Measurements from ENCODE around the gene HAUS7. TPM values are rescaled to one million over a fixed set of nuclear protein-coding genes. Genes with fewer than 3 reads are reported as not detected.
A peak's percentile ranks its signal among the peaks of the same experiment; 100 is the strongest.

The HAUS7 gene
- total and polyA plus RNA-seq, 12 donors, result 12.7 to 45.3 (median 19.2) TPM

- ATAC-seq, result peak in 1 of 8 donors; percentile 22
- WGBS, 2 donors, result 83 to 89% methylated on average over 25 of the region's 25 CpGs
- intact Hi-C loops (cut with DNase I), result loop anchor here in 1 of 10 donors (5.0 kb wide), 1 partner anchor 411 kb away; no protein-coding TSS in a partner anchor
Measured at GRCh38 chrX:153443476-153444332, 26.7 kb downstream of the HAUS7 start.

GRCh38 chrX:153442463-153442862, 27.9 kb downstream of the HAUS7 start:
- H3K27ac ChIP-seq, result no peak overlapping the region
- H3K4me1 ChIP-seq, result no peaks in the 10 kb centered on the region
- H3K4me3 ChIP-seq, result no peak overlapping the region
- DNase-seq (no peak), ATAC-seq (no peak)
- H3K36me3 ChIP-seq, result no peaks in the 10 kb centered on the region
- WGBS, 2 donors, result 72 to 92% methylated on average over 5 of the region's 5 CpGs
- no peak for TF ChIP-seq CTCF (IDR thresholded peaks at IDR 0.05)
- intact Hi-C loops (cut with DNase I), result loop anchor here in 1 of 10 donors (5.0 kb wide), 1 partner anchor 410 kb away; no protein-coding TSS in a partner anchor
- peaks cover 0 to 3% (median 0%) of the 10 kb centered on the region in 11 donors for H3K9me3 ChIP-seq
- H3K27me3 ChIP-seq, result peaks cover 0 to 4% (median 0%) of the 10 kb centered on the region in 7 donors

More at GRCh38 chrX:153443476-153444332, 26.7 kb downstream of the HAUS7 start:
- peaks cover 0 to 3% (median 0%) of the 10 kb centered on the region in 11 donors for H3K9me3 ChIP-seq
- no peaks in the 10 kb centered on the region for H3K4me1 ChIP-seq
- H3K27ac ChIP-seq, result no peak overlapping the region
- TF ChIP-seq CTCF (IDR thresholded peaks at IDR 0.05), result no peak
- DNase-seq, result no peak
- no peaks in the 10 kb centered on the region for H3K36me3 ChIP-seq
- no peak overlapping the region for H3K4me3 ChIP-seq
- peaks cover 0 to 4% (median 0%) of the 10 kb centered on the region in 7 donors for H3K27me3 ChIP-seq

- no peak for TF ChIP-seq CTCF (IDR thresholded peaks at IDR 0.05)
- H3K36me3 ChIP-seq, result no peaks in the 10 kb centered on the region
- 82 to 85% methylated on average over 6 to 9 of the region's 9 CpGs for WGBS, 2 donors
- peaks cover 0 to 4% (median 0%) of the 10 kb centered on the region in 7 donors for H3K27me3 ChIP-seq
- intact Hi-C loops (cut with DNase I), result loop anchor here in 1 of 10 donors (5.0 kb wide), 1 partner anchor 410 kb away; no protein-coding TSS in a partner anchor
- no peaks in the 10 kb centered on the region for H3K4me1 ChIP-seq
- H3K9me3 ChIP-seq, result peaks cover 0 to 3% (median 0%) of the 10 kb centered on the region in 11 donors
- H3K27ac ChIP-seq, result no peak overlapping the region
- ATAC-seq (no peak), DNase-seq (no peak)
- no peak overlapping the region for H3K4me3 ChIP-seq
Measured at GRCh38 chrX:153441981-153442380, 28.4 kb downstream of the HAUS7 start.

GRCh38 chrX:153441296-153441695, 29.1 kb downstream of the HAUS7 start:
- peaks cover 0 to 3% (median 0%) of the 10 kb centered on the region in 11 donors for H3K9me3 ChIP-seq
- DNase-seq, result no peak
- H3K36me3 ChIP-seq, result no peaks in the 10 kb centered on the region
- ATAC-seq, result no peak
- H3K4me1 ChIP-seq, result no peaks in the 10 kb centered on the region
- peaks cover 0 to 4% (median 0%) of the 10 kb centered on the region in 7 donors for H3K27me3 ChIP-seq
- TF ChIP-seq CTCF (IDR thresholded peaks at IDR 0.05), result no peak
- intact Hi-C loops (cut with DNase I), result loop anchor here in 1 of 10 donors (5.0 kb wide), 1 partner anchor 409 kb away; no protein-coding TSS in a partner anchor
- no peak overlapping the region for H3K4me3 ChIP-seq
- H3K27ac ChIP-seq, result no peak overlapping the region
- WGBS, 2 donors, result 52 to 72% methylated on average over 7 of the region's 7 CpGs

All from heart right ventricle (tissue), 16 donors.